Right renal pelvis (tissue), 4 donors: ENCODE results near the gene RAB22A. TPM values are rescaled to one million over a fixed set of nuclear protein-coding genes. Genes with fewer than 3 reads are reported as not detected.
A peak's percentile ranks its signal among the peaks of the same experiment; 100 is the strongest.

Source experiments
- DNase-seq, 4 donors: peaks; one replicate each; pipeline ENCODE4 v3.0.0-alpha.2; 2013; ENCODE audit warnings: low read depth in 4 of 4, low spot score in 3 of 4, missing footprints in 1 of 4
- polyA plus RNA-seq, 4 donors: library from polyadenylated mRNA; unstranded; fragments of 120-200 nt; gene quantifications; one replicate each; pipeline ENCODE4 v1.2.1, GENCODE V29; 2013; ENCODE audit not compliant: insufficient read length in 4 of 4

Gene RAB22A
- polyA plus RNA-seq, 4 donors: 16.9 to 22.1 (median 19.7) TPM

DNA sequence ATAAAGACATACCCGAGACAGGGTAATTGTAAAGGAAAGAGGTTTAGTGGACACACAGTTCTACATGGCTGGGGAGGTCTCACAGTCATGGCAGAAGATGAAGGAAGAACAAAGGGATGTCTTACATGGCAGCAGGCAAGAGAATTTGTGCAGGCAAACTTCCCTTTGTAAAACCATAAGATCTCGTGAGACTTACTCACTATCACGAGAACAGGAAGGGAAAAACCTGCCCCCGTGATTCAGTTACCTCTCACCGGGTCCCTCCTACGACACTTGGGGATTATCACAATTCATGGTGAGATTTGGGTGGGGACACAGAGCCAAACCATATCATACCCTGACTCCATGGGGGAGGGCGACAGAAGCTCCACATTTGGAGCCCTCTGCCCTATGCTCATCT, 72.1 kb downstream of the RAB22A start:
- DNase-seq: no peak

DNA sequence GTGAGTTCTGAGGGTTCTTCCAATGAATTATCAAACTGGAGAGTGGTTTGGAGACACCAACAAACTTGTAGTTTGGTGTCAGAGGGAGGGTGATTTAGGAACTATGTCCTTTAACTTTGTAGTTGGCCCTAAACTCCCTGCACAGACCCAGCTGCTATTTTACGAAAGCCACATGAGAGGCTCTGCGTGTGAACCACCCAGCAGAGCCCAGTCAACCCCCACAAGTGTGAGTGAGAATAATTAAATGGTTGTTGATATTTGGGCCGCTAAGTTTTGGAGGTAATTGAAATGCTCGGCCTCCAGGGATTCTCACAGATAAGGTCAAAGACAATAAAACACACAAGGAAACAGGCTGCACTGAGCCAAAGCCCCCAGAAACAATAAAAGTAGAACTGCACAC, 72.6 kb downstream of the RAB22A start:
- no peak for DNase-seq

DNA sequence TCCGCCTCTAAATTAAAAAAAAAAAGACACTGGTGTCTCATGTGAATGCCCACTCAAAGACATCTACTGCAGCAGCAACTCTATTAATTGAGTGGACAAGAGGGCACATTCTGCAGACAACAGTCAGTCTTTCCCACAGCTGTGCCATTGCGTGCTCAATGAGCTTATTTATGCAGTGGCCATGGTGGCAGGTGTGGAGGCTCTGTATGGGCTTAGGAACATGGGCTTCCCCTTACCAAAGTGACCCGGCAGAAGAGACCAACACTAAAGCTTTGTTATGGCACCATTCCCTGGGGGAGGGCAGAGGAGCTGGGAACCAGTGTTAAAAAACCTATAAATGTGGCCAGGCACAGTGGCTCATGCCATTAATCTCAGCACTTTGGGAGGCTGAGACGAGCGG, 75.3 kb downstream of the RAB22A start:
- no peak for DNase-seq

DNA sequence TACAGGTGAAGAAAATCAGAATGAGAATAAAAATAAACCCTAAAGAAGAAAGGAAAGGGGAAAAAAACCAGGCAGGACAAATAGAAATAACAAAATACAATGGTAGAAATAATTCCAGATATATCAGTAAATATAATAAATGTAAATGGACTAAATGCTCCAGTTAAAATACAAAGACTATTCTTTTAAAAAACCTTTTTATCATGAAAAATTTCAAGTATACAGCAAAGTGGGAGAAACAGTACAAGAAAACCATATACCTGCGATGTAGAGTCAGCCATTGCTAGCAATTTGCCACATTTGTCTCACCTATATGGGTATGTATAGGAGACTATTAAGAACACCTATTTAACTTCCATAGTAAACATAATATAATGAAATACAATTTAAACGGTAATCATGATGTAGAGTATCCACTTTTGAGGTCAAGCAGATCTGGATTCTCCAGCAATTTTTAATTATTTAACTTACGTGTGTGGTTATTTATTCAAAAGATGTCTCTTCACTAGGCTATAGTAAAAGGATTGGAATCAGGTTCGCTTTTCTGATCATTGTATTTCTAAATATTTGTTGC, 78.6 kb downstream of the RAB22A start:
- no peak for DNase-seq

DNA sequence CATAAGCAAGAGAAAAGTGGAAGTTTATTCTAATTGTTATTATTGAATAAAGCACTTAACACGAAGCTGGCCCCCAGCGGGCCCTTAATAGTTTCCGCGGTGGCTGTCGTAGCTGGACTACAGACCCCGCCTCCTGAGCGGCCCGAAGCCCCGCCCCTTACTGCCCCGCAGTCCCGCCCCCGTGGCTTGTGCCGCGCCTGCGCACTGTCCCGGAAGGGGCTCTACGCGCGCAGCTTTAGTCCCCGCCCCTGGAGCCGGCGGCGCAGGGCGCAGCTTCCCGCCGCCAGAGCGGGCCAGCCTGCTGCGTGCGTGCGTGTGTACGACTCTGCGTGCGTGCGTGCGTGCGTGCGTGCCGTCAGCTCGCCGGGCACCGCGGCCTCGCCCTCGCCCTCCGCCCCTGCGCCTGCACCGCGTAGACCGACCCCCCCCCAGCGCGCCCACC, 79.4 kb downstream of the RAB22A start, which contains the start of gene VAPB:
VAPB (plus strand) TSS at position 348 of the 442 bp plus-strand sequence. CDS start 231 bp downstream, outside the sequence.
- DNase-seq: peak; percentile 88 to 90 (median 89)

DNA sequence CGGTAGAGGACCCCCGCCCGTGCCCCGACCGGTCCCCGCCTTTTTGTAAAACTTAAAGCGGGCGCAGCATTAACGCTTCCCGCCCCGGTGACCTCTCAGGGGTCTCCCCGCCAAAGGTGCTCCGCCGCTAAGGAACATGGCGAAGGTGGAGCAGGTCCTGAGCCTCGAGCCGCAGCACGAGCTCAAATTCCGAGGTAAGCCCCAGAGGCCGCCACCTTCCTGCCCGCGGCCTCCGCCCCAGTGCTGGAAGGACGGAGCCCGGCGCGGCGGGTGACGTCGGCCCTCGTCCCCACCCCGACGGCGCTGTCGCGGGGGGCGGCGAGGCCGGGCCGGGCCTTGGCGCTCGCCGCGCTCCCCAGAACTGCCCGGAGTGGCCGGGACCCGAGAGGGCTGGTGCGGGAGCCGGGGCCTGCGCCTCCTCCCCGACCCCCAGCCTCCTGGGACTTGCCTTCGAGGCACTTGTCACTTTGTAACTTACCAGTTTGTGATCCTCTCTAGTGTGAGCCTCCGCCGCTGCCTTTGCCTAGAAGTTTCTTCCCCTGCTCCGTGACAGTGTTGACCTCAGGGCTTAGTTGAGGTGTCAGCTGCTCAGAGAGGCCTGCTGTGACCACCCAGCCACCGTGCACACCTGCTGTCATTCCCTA, 79.9 kb downstream of the RAB22A start:
- no peak for DNase-seq

DNA sequence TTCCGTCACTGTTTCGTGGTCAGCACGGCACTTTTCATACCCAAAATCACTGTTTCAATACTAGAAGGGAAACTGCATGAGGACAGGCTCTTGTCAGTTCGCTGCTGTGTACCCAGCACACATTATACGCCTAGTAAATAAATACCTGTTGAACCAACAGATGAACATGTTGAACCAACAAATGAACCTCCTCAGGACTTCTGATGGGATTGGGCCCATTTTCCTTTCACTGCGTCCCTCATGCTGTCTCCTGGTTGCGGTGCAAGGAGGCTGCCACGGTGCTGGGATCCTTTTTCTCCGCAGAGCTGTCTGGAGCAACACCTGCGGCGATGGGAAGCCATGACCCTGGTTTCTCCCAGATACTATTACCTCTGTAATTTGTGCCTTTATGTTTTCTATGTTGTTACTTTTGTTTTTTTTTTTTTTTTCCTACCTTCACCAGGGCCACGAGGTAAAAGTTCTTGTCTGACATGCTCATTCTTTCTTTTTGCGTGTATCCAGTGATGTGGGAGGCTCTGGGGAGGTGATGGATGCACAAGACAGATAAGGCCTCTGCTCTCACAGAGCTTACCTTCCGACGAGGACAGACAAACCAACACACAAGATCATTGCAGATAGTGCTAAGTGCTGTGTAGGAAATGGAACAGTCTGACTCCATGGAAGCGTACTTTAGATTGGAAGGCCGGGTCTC, 80.6 kb downstream of the RAB22A start:
- no peak for DNase-seq

DNA sequence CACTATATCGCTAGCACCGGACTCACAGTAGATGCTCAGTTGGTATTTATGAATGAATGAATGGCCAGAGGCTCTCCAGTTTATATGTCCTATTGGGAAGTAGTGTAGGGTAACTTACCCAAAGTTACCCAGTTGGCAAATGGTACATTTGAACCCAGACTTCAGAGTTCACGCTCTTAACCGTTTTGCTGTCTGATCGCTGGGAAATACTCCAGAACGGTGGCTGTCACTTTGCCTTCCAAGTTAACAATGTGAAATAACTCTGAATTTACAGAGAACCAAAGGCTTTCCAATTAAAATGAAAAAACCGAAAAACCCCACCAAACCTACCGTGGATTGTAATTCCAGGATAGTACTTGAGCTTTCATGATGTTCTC, 81.1 kb downstream of the RAB22A start:
- no peak for DNase-seq

DNA sequence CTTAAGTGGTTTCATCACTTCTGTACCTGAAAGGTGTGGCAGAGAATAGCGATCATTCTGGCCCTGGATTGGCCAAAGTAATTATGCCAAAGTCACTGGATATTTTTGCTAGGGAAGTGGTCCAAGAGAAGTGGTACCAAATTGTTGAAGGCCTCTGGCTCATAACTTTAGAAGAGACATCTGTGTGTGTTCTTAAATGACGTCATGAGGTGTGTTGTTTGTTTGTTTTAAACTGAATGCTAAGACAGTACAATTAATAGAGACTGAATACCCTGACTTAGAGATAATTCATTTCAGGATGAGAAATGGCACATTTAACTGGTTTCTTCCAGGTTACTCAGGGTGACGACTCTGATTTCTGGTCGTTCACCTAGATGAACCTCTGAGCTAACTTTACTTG, 82.8 kb downstream of the RAB22A start:
- no peak for DNase-seq

DNA sequence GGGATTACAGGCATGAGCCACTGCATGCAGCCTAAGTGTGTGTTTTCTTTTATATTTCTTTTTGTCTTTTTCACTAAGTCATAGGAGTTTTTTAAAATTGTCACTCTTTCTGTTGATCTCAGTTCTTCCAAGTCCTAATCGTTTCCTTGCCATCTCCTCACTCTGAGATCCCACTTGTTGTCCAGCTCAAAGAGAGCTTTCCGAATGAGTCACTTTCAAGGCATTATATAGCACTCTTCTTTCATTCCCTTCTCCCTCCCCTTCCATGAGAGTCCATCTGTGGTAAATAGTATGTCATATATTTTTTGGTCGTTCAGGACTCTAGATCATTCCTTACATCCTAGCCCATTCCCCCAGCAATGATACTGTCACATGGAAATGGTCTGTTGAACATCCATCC, 83.8 kb downstream of the RAB22A start:
- no peak for DNase-seq

DNA sequence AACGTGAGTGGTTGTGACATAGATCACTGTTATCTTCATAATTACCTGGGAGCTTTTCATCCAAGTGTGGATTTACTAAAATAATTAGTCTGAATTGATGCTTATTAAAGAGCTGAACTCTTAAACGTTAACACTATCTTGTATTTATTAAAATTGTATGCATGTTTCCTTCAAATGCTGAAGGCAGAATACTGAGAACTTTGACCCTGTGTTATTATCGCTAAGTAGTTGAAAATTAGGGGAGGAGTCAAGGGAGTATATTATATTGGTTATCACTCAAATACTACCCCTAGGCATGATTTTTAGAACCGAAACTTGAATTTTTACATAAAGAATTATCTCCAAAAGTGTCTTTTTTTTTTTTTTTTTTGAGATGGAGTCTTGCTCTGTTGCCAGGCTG, 85.3 kb downstream of the RAB22A start:
- no peak for DNase-seq

DNA sequence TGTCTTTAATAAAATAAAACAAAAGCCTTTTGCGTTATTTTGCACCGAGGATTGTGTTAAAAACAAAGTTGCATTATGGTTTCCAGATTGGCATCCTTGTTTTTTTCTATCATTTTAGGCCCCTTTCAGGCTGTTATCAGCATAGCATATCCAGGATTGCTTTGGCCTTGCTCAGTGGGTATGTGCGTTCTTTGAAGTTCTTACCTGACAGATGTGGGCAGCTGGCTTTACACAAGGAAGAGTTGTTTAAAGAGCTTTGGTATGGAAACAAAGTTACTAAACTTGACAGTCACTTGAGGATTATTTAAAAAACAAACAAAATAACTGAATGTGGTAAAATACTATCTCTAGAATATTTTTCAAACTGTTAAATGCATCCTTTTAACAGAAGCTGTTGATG, 86.1 kb downstream of the RAB22A start:
- DNase-seq: no peak

DNA sequence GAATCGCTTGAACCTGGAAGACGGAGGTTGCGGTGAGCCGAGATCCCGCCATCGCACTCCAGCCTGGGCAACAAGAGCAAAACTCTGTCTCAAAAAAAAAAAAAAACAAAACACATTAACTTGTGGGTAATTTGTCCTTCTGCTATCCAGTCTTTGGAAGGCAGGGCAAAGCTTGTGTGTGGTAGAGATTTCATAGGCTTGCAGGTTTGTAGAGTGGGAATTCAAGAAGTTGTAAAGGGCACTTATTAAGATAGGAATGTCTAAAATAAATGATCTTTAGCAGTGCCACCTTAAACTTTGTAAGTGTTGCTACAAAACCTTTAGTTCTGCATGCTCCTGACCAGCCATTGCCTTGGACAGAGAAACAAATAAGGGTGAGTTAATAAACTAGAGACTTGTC, 87.9 kb downstream of the RAB22A start:
- no peak for DNase-seq

DNA sequence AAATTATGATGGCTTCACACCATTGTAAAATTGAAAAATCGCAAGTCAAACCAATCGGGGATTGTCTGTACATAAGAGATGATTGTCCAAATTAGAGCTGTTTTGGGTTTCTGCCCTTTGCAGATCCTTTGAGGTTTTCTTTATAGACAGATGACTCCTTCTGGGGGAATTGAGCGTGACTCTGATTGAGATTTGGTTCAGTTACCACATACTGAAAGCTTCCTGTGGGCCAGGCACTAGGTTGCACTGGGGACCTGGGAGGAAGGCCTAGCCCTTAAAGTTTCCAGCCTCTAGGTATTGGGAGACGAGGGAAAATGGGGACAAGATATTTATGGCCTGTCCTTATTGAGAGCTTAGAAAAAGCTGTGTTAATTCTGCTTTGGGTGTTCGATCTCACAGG, 88.7 kb downstream of the RAB22A start:
- no peak for DNase-seq

DNA sequence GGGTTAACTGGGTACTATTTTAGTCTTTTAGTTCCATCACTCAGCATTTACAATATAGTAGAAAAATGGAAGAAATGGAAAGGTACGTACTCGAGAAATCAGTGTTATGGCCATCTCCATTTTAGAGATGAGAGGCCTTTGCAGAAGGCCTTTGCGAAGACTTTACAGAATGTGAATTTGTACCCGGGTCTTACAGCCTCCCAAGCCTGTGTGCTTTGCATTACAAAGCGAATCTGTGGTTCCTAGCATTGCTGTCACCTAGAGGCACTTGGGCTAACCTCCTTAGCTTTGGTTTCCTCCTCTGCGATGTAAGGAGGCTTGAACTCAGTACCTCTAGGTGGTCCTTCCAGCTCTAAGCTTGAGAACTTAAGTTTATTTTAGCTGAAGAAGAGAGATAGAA, 90.4 kb downstream of the RAB22A start:
- no peak for DNase-seq

DNA sequence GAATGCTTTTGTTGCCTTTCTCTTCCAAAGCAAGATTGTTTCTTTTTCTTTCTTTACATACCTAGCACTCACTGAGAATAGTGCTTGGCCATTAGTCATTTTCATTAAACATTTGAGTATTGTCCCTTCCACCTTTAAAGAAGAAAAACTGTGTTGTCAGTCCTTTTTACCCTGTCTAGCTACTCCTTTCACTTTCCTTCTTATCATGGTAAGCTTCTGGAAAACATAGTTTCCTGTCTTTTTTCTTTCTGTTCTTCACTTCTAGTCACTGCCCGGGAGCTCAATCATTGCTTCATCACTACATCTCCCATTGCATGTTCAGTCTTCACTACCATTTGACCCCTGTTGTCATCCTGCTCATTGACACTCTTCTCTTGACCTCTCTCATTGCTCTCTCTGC, 91.6 kb downstream of the RAB22A start:
- DNase-seq: no peak

DNA sequence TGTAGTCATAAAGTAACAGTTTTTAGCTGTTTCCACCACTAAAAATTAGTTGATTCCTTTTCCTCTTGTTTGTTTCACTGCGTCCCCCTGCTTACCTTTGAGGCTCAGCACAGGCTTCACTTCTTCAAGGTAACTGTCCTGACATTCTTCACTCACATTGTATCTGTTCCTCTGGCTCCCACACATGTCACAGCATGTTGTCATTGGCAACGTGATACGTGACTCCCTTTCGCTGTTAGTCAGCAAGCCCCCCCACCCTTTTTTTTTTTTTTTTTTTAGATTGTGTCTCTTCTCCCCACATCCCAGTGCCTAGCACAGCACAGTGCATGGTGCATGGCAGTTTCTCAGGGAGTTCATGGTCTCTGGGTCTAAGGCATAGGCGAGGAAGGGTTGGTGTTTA, 92.8 kb downstream of the RAB22A start:
- DNase-seq: no peak

DNA sequence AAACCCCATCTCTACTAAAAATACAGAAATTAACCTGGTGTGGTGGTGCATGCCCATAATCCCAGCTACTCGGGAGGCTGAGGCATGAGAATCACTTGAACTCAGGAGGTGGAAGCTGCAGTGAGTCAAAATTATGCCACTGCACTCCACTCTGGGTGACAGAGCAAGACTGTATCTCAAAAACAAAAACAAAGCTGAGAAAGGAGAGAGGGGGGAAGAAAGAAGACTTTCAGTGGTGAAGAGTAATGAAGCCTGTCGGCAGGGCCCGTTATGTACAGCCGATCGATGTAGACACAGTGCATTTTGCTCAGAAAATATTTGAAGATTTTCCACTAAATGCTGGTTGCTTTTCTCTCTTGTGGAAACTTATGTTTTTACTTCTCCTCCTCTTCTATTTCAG, 93.3 kb downstream of the RAB22A start:
- no peak for DNase-seq

DNA sequence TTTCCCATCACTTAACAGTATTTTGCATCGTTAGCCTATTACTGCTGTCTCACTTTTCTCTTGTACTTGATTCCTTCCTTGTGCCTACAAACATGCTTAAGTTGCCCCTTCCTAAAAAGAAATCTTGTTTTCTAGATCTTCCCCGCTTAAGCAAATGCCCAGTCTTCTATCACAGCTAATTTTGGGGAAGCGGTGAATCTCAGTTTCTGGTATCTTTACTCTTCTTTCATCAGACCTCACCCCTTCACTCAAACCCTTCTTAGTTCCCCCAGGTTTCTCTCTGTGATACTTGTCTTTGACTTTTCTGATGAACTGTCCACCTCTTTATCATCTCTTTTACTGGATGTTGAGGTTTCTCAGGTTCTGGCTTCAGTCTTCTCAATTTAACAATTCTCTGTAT, 93.8 kb downstream of the RAB22A start:
- DNase-seq: no peak

DNA sequence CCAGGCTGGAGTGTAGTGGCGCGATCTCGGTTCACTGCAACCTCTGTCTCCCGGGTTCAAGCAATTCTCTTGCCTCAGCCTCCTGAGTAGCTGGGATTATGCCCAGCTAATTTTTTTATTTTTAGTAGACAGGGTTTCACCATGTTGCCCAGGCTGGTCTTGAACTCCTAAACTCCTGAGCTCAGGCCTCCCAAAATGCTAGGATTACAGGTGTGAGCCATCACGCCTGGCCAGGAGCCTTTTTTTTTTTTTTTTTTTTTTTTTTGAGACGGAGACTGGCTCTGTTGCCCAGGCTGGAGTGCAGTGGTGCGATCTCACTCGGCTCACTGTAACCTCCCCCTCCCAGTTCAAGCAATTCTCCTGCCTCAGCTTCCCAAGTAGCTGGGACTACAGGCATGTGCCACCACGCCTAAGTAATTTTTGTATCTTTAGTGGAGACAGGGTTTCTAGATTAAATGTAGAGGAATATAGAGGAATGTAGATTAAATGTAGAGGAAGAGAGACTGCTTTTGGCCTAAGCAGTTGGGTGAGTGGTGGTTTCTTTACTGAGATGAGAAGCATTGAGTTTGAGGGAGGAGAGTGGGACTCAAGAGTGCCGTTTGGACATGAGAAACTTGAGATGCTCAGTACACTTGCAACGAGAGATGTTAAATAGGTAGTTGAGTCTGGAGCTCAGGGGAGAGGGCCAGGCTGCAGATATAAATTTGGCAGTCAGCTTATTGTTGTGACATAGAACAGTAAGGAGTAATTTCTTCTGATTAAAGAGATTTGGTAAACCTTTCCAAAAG, 96.2 kb downstream of the RAB22A start:
- DNase-seq: no peak

DNA sequence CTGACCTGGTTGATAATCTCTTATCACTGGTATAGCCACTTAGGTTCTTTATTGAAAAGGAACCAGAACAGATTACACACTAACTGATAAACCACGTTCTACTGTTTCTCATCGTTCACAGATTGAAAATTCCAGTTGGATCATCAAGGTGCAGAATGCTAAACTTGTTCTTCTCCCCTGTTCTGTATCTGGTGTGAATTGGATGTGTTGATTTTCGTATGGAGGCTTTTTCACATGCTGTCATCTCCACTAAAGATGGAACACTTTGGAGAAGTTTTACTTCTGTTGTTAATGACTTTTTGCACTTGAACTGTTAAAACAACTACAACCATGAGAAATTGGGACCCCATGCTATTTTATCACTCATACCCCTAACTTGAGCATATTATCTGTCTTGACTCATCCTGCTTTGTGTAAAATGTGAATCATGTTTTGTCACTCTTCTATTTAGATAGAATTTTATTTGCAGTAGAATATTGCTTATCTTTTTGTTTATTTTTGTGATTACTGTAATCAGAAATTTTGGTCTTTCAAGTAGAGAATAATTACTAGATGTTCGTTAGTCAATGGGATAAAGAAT, 97.0 kb downstream of the RAB22A start:
- DNase-seq: no peak
